Right renal pelvis (tissue), 4 donors: ENCODE data around the gene RBBP8NL. TPM values are rescaled to one million over a fixed set of nuclear protein-coding genes. Genes with fewer than 3 reads are reported as not detected.

Experiments
- DNase-seq, 4 donors: peaks; one replicate each; pipeline ENCODE4 v3.0.0-alpha.2; 2013; ENCODE audit warnings: low read depth in 4 of 4, low spot score in 3 of 4, missing footprints in 1 of 4
- polyA plus RNA-seq, 4 donors: library from polyadenylated mRNA; unstranded; fragments of 120-200 nt; gene quantifications; one replicate each; pipeline ENCODE4 v1.2.1, GENCODE V29; 2013; ENCODE audit not compliant: insufficient read length in 4 of 4

RBBP8NL gene
- polyA plus RNA-seq, 4 donors, result 1.4 to 2.3 (median 1.7) TPM

DNA sequence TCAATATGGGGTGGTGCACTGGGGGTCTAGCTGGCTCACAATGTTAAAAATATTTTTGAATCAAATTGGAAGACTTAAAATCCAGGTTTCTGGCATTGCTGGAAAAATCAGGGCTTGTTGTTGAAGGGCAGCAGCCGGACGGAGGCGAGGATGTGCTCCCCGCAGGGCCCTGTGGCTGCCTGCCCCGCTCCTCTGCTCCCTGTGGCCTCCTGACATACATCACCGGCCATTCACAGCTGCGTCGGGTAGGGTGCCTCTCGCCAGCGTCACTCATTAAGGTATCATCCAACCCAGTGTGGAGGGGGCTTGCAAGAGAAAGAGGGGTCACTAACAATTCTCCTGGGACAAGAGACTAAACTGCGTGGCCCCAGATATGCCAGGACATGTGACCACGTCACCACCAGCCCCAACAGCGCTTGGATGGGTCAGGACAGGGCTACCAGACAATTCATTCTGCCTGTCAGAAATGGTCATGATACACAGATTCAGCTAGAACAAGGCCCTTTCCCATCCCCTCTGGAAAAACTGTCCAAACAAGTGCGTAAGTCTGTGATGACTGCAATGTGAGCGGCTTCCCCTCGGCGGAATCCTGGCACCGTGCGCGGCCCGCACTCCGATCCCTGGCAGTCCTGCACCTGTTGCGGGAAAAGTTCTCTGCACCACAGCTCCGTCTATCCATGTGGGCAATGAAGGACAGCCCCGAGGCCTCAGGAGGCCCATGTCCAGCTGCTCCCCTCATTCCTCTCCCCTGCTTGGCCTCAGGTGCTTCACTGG is 36.5 kb upstream of the RBBP8NL start:
- no peak for DNase-seq

DNA sequence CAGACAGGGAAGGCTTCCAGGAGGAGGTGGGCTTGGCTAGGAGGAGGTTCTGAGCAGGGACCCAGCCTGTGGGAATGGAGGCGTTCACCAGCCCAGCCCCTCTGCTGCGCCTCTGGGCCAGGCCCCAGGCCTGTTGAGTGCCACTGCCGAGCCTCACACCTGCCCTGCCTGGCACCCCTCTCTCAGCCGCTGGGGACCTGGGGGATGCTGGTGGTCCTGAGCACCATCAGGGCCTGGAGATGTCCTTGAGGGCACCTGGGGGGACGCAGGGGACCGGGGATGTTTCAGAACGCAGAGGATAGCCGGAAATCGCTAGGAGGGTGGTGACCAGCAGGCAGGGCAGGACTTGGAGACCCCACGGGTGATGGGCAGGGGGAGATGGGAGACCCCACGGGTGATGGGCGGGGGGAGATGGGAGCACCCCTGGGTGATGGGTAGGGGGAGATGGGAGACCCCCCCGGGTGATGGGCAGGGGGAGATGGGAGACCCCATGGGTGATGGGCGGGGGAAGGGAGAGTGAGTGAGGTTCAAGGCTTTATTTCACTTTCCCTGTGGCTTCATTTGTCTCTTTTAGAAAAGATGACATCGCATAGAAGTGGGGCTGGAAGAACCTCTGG is 35.7 kb upstream of the RBBP8NL start:
- DNase-seq, result no peak

DNA sequence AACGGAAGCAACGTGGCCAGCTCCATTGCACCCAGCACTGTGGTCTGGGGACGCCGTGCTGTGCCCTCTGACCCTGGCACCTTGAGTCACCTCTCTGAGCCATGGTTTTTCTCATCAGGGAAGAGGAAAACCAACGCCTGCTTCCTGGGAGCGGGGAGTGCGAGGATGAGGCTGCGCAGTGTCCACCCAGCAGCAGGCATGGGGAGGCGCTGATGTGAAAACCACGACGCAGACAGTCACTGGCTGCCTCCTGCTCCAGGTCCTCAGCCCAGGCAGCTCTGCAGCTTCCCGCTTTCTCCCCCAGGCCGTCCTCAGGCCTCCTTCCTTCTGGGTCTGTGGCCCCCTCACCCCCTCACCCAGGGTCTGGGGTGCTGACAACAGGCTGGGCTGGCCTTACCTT is 34.5 kb upstream of the RBBP8NL start:
- no peak for DNase-seq

DNA sequence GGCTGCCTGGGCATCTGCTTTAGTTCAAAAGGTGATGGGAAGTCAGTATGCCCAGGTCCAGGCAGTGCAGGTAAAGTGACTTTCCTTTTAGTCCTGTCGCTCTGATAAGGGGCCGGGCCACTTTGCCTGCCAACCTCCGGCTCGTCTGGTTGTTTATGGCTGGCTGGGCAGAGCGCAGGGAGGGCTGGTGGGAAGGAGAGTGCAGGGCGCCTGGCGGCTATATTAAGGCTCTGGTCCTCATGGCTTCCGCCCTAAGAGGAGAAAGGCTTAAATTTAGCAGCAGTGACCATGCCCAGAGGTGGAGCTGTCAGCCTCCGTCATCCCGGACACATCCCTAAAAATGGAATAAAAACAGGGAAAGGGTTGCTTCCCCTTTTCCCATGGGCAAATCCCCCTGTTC is 33.8 kb upstream of the RBBP8NL start:
- no peak for DNase-seq

DNA sequence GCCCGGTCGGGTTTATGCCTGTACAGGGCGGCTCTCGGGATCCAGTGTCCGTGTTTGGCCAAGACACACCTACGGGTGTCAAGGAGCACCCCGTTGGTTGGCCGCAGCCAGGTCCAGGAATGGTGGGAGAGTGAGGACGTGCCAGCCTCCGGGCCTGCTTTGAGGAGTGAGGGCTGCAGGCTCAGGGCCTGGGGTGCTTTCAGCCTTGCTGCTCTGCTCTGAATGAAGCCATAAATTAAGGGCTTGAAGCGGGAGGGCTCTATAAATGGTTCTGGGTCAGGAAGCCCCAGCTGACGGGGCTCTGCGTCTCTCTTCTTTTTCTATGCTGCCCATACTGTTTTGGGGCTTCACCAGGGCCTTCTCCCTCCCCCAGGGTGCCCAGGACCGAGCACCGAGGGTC is 33.3 kb upstream of the RBBP8NL start:
- no peak for DNase-seq

DNA sequence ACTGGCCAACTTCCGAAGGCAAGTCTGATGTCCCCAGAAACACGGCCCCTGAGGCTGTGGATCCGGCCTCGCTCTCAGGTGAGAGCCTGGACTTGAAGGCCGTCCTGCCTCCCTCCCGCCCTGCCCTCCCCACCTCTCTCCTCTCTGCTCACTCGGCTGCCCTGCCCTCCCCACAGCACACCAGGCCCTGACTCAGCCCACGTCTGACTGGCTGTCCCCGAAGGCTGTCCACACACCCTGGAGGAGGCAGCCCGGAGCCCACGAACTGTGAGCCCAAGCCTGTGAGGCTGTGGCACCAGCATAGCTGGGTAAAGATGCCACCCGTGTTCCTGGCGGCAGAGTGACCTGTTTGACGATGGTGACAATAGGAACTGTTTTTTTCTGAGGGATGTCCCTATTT is 32.1 kb upstream of the RBBP8NL start:
- no peak for DNase-seq

DNA sequence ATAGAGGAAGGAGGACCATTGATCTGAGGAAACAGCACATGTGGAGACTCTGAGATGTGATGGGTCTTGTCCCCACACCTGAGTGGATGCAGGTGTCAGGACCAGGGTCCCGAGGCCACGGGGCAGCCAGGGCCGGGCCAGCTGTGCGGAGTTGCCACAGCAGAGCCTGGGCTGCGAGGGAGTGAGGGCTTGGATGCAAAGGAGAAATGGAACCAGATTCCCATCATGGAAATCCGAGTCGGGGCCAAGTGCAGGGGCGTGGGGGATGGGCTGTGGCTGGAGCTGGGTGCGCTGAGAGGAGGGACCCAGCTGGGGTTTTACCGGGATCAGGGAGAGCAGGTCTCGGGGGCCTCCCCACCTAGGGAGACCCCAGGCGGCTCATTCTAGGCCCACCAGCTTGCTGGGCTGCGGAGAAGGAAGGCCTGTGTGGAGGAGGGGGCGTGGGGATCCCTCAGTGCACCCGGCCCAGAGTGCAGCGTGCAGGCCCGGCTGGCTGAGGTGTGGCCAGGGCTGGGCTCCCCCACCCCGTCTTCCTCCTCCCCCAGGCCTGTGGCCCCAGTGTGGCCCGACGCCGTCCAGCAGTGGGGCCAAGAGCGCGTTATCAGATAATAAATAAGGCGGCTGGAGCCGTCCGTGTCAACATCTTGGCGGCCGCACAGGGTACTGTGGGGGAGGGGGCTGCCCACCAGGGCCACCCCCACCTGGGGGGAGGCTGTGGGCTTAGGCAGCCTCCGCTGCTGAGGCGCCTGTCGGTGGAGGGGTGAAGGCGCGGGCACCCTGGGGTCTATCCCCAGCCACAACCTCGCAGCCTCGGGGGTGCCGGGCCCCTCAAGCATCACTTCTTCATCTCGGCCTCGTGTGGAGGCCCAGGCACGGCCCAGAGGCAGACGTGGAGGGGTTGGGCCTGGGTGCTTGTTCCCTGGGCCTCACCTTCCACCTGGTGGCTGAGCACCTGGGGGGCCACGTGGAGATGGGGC is 31.2 kb upstream of the RBBP8NL start:
- no peak for DNase-seq

DNA sequence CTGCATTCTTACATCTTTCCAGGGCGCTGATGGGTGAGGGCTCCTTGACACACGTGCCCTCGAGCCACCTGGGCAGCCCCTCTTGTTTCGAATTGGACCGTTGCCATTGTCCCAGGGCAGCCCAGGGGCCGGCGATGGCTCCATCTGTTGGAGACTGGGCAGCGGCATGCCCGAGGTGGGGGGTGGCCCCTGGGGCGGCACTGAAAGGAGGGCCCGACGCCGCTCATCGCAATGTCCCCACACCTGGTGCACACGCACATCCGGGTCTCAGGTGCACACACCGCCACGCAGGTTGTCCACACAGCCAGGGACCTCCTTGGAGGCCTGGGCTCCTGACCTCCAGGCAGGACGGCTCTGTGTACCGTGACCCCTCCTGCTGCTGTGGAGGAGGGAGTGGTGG is 30.5 kb upstream of the RBBP8NL start:
- no peak for DNase-seq

DNA sequence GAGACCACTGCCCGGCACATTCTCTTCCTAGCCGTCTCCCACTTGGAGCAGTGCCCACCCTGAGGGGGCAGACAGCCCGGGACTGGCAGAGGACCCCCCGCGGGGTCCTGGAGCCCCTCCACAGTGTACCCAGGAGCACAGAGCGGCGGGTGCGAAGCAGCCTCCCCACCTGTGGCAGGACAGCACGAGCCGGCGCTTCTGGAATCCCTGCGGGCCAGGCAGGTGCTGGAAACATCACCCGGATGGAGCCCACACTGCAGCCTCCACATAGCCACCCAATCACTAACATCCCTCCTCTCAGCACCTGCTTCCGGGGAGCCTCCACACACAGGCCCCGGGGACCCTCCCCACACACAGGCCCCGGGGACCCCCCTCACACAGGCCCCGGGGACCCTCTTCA is 29.8 kb upstream of the RBBP8NL start:
- no peak for DNase-seq

DNA sequence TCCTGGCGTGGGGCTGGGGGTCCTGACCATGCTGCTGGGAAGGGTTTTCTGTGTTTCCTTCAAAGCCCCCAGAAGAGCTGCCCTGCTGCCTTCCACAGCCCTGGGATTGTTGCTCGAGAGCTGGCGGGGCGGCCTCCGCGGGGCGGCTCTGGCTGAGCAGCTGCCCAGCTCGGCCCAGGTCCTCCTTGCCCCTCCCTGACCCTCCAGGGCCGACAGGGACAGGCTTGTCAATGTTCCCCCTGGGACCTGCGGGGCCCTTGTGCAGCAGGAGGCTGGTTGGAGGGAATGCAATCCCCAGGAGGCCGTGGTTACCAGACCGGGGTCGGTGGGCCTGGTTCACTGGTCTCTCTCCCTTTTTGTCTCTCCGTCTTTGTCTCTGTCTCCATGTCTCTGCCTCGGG is 28.6 kb upstream of the RBBP8NL start:
- no peak for DNase-seq

DNA sequence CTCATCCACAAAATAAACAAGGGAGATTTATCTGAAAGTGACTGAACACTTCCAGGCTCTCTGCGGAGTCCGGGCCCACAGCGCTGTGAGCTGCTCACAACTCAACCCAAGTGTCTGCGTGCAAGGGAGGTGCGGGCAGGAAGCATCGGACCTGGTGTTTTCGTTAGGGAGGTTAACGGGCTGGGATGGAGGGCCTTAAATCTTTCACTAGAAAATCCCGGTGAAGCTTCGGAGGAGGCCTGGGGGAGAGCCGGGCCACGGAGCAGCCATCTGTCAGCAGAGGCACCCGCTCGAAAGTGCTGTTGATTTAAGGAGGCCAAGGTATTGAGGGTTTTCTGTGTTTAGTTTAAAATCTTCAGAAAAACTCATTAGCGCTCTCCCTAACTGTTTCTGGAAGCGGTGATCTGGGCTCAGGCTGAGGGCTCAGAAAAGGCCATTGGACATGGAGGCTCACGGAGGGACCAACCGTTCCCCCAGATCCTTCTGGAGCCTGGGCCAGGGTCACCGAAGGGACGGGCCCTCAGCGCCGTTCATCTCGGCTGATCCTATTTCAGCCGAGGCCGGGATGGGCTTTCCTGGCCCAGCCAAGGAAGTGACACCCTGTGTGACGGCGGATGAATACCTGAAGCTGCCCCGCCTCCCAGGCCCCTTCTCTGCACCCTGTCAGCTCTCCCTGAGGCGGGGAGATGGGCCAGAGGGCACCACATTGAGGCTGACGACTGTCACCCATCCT is 27.7 kb upstream of the RBBP8NL start:
- DNase-seq, result peak in 1 of 4 donors; percentile 70

DNA sequence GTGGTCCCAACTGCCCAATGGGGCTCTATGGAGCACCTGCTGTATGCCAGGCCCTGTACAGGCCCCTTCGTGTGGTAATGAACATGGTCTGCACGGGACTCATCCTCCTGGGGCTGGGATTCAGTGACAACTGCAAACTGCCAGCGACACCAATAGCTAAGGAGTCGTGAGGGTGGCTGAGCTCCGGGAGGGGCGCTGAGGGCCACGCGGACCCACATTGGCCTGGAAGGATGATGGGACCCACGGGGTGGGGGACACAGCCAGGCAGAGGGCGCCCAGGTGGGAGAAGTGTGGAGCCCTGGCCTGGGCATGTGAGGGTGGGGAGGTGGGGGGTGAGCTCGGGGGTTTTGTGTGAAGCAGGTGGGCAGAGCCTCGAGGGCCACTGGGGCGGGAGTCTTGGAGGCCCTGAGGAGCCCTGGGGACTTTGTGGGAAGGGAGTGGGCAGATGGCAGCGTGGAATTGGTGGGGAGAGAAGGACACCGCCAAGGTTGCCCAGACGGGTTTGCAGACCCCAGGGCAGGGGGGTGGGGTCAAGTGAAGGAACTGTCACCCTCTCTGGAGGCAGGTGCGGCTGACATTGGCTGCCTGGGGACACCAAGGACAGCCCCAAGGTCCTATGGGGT is 26.0 kb upstream of the RBBP8NL start:
- no peak for DNase-seq

DNA sequence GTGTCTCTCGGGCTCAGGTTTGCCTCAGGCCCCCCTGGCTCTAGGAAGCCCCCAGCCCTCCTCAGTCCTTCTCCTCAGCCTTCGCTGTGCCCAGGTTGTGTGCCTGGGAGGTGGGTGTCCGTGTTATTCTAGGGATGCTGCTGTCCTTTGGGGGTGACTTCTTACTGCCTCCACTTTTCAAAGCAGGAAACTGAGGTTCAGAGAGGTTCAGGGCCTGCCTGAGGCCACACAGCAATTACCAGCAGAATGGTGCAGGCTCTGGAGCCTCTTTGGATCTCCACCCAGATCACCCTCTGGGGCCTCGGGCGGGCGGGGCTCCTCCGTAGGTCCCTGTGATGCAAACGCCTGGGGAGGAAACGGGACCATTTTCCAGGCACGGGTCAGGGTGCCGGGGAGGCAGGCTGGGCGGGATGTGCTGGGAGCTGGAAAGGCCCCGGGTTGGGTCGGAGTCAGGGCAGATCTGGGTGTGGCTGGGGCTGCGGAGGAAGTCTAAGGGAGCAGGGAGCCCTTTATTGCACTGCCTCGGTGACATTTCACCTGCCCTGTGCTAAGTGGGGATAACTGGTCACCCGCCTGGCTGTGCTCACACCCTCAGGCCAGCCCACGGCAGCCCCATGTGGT is 25.2 kb upstream of the RBBP8NL start:
- DNase-seq, result no peak

DNA sequence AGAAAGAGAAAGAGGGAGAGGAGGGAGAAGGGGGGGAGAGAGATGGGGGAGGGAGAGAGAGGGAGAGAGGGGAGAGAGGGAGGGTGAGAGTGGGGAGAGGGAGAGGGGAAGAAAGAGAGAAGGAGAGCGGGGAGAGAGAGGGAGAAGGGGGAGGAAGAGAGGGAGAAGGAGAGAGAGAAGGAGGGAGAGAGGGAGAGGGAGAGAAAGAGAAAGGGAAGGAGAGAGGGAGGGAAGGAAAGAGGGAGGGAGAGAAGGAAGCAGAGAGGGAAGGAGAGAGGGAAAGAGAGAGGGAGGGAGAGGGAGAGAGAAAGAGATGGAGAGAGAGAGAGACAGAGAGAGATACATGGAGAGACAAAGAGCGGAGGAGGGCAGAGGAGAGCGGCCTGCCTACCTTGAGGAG is 24.6 kb upstream of the RBBP8NL start:
- DNase-seq, result no peak

DNA sequence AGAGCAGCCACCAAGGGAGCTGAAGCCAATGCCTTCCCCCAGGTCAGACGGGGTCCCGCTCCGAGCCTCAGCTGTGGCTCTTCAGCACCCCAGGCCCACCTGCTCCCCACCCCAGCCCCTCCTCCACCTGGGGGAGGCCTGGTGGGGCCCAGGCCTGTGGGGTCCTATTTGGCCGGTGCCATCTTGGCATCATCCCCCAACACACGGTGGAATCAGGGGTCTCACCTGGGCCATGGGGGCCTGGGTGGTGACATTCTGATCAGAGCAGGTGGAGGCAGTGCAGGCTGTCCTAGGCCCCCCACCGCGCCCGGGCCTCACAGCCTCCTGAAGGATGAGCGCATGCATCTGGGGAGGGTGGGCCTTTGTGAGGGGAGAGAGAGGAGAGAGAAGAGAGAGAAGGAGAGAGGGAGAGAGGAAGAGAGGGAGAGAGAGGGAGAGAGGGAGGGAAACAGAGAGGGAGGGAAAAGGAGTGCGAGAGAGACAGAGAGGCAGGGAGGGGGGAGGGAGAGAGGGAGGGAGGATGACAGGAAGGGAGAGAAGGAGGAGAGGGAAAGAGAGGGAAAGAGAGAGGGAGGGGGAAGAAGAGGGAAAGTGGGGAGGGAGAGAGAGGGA is 23.9 kb upstream of the RBBP8NL start:
- no peak for DNase-seq

DNA sequence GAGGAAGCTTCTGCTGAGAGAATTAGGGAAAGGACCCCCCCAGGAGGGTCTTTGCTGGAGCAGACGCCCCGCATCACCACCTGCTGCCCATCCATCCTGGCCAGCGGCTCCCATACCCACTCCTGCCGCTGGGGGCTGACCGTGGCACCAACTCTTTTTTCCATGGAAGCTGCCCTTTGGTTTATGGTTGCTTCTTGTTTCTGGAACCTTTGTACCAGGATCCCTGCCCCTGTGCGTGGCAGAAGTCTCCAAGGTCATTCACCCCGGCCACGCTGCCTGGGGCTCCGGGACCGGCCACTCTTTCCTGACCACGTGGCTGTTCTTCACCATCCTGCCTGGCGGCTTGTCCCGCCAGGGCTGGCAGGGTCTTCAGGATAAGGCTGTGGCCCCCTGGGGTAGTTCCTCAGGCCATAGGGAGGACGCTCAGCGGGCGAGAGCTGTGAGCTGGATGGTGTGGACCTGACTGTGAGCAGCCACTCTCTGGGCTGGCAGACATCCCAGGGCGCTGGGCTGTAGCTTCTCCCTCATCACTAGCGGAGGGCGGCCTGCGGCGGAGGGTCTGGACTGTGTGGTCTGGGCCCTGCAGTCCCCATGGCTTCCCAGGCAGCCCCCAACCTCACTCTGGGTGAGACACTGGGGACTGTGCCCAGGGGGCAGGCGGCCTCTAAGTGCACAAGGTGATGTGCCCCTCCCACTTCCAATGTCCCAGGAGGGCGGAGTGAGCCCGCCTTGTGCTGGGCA is 22.8 kb upstream of the RBBP8NL start:
- DNase-seq, result no peak

DNA sequence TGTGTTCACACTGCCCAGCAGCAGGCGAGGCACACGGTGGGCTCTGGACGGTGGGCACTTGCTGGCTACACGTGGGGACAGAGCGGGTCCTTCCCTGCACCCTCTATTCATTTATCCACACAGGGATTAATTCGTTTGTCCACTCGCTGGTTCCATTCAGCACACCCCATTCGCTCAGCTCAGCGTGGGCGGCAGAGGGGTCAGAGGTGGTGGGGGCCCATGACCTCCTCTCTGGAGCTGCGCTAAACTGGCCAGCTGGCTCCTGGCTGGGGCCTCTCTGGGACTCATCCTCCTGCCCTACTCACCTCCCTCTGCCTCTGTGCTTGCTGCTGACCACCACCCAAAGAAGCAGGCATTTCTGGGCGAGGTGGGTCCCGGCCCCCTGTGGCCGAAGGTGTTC is 21.4 kb upstream of the RBBP8NL start:
- no peak for DNase-seq

DNA sequence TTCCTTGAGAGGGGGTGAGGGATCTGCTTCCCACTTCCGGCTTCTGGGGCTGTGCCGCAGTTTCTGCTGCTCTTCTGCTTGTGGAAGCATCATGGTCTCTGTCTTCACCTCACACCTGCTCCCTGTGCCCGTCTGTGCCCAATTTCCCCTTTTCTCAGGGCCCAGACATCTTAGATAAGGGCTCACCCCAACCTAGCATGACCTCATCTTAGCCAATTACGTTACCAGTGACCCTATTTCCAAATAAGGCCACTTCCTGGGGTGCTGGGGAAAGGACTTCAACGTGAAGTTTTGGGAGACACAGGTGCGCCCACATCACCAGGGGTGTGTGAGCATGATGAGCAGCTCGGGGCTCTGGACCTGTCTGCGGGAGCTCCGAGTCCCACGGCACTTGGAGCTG is 20.7 kb upstream of the RBBP8NL start:
- no peak for DNase-seq
